Measurements from ENCODE around the gene RFC1.
A peak's percentile ranks its signal among the peaks of the same experiment; 100 is the strongest.
"Not testable (repeated sequence)": the region's sequence is repeated elsewhere in the genome, so short reads cannot be mapped to it uniquely, and the experiment has no call there.

RFC1 gene

GRCh38 chr4:39303871-39304270 is 62.3 kb downstream of the RFC1 start:
- no peak for DNase-seq (ENCODE audit: insufficient read length, low spot score)
- FAIRE-seq = no peak
- TF ChIP-seq CTCF (IDR thresholded peaks at IDR 0.05; ENCODE audit: insufficient read depth, missing control alignments) = no peak

DNA sequence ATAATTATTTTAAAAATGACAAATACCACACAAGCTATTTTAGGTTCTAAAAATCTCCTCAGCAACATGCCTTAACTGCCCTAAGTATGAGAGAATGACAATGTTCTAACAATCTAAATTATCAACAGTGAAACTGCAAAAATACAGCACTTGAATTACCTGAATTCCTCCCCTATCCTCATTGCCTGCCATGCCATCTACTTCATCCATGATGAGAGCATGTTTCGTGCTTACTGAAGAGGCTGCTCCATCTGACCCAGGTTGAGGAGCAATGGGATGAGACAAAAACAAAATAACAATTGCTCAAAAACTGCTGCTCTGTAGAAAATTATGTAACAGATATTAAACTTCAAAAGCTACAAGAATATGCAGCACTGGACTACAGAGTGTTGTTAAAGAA is 63.3 kb downstream of the RFC1 start:
- TF ChIP-seq CTCF (IDR thresholded peaks at IDR 0.05; ENCODE audit: insufficient read depth, missing control alignments) = no peak
- no peak for DNase-seq (ENCODE audit: insufficient read length, low spot score)
- no peak for FAIRE-seq

- no peak for DNase-seq (ENCODE audit: insufficient read length, low spot score)
- no peak for TF ChIP-seq CTCF (IDR thresholded peaks at IDR 0.05; ENCODE audit: insufficient read depth, missing control alignments)
- peak; percentile 11 for FAIRE-seq
These were observed 70.4 kb downstream of the RFC1 start for GRCh38 chr4:39295784-39296183.

- FAIRE-seq; DNase-seq (ENCODE audit: insufficient read length, low spot score): not testable (repeated sequence)
These were observed 73.7 kb downstream of the RFC1 start for GRCh38 chr4:39292433-39292832.

DNA sequence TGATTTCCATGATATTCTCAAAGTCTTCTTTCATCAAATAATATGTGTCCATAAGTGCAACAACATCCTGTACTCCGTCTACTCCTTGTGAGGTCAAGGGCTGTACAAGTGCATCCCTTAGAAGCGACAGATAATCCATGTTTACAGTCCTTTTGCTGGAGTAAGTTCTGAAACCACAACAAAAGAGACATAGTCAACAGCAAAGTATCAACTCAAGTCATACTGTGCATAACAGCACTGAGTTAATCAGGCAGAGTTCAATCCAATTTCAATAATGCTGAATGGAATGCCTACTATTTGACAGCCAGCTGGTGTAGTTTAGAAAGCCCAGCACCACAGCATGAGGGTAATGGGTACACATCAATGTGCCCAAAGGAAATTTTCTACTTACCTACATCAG is 74.5 kb downstream of the RFC1 start:
- no peak for FAIRE-seq
- no peak for DNase-seq (ENCODE audit: insufficient read length, low spot score)
- no peak for TF ChIP-seq CTCF (IDR thresholded peaks at IDR 0.05; ENCODE audit: insufficient read depth, missing control alignments)

GRCh38 chr4:39287223-39287622 is 78.9 kb downstream of the RFC1 start:
- no peak for TF ChIP-seq CTCF (IDR thresholded peaks at IDR 0.05; ENCODE audit: insufficient read depth, missing control alignments)
- FAIRE-seq (no peak), DNase-seq (ENCODE audit: insufficient read length, low spot score) (no peak)

GRCh38 chr4:39286263-39286662 is 79.9 kb downstream of the RFC1 start:
- no peak for DNase-seq (ENCODE audit: insufficient read length, low spot score)
- no peak for FAIRE-seq
- no peak for TF ChIP-seq CTCF (IDR thresholded peaks at IDR 0.05; ENCODE audit: insufficient read depth, missing control alignments)

DNA sequence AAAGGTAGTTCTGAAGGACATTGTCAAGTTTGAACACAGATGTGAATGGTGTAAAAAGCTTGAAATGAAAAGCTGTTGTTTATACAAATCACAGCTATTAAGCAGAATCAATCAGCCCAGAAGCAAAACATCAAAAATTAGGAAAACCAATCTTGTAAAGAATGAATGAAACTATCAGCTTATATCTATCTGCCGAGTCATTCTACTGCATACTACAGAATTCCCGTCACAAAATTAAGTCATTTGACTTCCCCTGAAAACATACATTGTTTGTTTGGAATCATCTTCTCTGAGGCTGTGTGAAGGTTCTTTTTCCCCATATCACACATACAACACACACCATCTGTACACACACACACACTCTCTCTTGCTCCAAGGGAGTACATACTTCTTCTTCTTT is 80.3 kb downstream of the RFC1 start:
- FAIRE-seq (no peak), DNase-seq (ENCODE audit: insufficient read length, low spot score) (no peak)
- TF ChIP-seq CTCF (IDR thresholded peaks at IDR 0.05; ENCODE audit: insufficient read depth, missing control alignments) = no peak

Data from D721Med (cell line).